Trophoblast cell (in vitro differentiated cells and primary cell): ENCODE results near the gene ITPR1.

Experiments
- DNase-seq, 2 donors: peaks; one replicate each; pipeline ENCODE4 v3.0.0-alpha.2; 2016
- H2AFZ ChIP-seq: 2 replicates; pipeline ENCODE4 v1.6.1; 2013; ENCODE audit warnings: low read length, moderate library complexity, mild to moderate bottlenecking; ENCODE audit not compliant: insufficient read depth, poor library complexity
- H2AK5ac ChIP-seq: 2 replicates; pipeline ENCODE4 v1.6.1; 2013; ENCODE audit warnings: mild to moderate bottlenecking, low read length
- H2BK120ac ChIP-seq: 2 replicates; pipeline ENCODE4 v1.6.1; 2013; ENCODE audit warnings: low read length, mild to moderate bottlenecking, moderate library complexity; ENCODE audit not compliant: insufficient read depth, poor library complexity
- H2BK12ac ChIP-seq: 2 replicates; pipeline ENCODE4 v1.6.1; 2013; ENCODE audit warnings: mild to moderate bottlenecking, low read length, moderate library complexity
- H2BK5ac ChIP-seq: 2 replicates; pipeline ENCODE4 v1.6.1; 2013; ENCODE audit warnings: low read length, low read depth, moderate library complexity, mild to moderate bottlenecking; ENCODE audit not compliant: poor library complexity
- H3K14ac ChIP-seq: 2 replicates; pipeline ENCODE4 v1.6.1; 2013; ENCODE audit warnings: mild to moderate bottlenecking, low read length
- H3K18ac ChIP-seq: 2 replicates; pipeline ENCODE4 v1.6.1; 2013; ENCODE audit warnings: mild to moderate bottlenecking, low read length
- H3K23ac ChIP-seq: 2 replicates; pipeline ENCODE4 v1.6.1; 2013; ENCODE audit warnings: low read length
- H3K27ac ChIP-seq: 2 replicates; pipeline ENCODE4 v1.5.1; 2013; ENCODE audit warnings: low read depth, mild to moderate bottlenecking, inconsistent platforms, low read length, moderate library complexity
- H3K27me3 ChIP-seq: 2 replicates; pipeline ENCODE4 v1.6.1; 2013; ENCODE audit warnings: inconsistent platforms, mild to moderate bottlenecking, low read length, moderate library complexity; ENCODE audit not compliant: insufficient read depth
- H3K36me3 ChIP-seq, 2 experiments: 1 replicate in 1 of 2; 2 replicates in 1 of 2; pipeline ENCODE4 v1.6.1; 2013; ENCODE audit warnings: low read length in 2 of 2, mild to moderate bottlenecking in 2 of 2, moderate library complexity in 1 of 2; ENCODE audit not compliant: insufficient read depth in 2 of 2, control insufficient read depth in 1 of 2
- H3K4ac ChIP-seq: 2 replicates; pipeline ENCODE4 v1.6.1; 2013; ENCODE audit warnings: low read depth, mild to moderate bottlenecking, low read length, moderate library complexity
- H3K4me1 ChIP-seq, 2 experiments: 1 replicate in 1 of 2; 2 replicates in 1 of 2; pipeline ENCODE4 v1.6.1; 2013; ENCODE audit warnings: low read length in 2 of 2, mild to moderate bottlenecking in 2 of 2, moderate library complexity in 1 of 2; ENCODE audit not compliant: insufficient read depth in 2 of 2, control insufficient read depth in 1 of 2
- H3K4me2 ChIP-seq: 2 replicates; pipeline ENCODE4 v1.6.1; 2013; ENCODE audit warnings: inconsistent platforms, mild to moderate bottlenecking, low read length, moderate library complexity
- H3K4me3 ChIP-seq: 2 replicates; pipeline ENCODE4 v1.5.1; 2013; ENCODE audit warnings: mild to moderate bottlenecking, low read depth, low read length, inconsistent platforms
- H3K79me1 ChIP-seq: one replicate; pipeline ENCODE4 v1.6.1; 2013; ENCODE audit warnings: low read length
- H3K79me2 ChIP-seq: 2 replicates; pipeline ENCODE4 v1.6.1; 2013; ENCODE audit warnings: low read length, mild to moderate bottlenecking; ENCODE audit not compliant: control insufficient read depth, insufficient read depth, poor library complexity
- H3K9ac ChIP-seq: 2 replicates; pipeline ENCODE4 v1.6.1; 2013; ENCODE audit warnings: mild to moderate bottlenecking, low read length
- H3K9me3 ChIP-seq: 2 replicates; pipeline ENCODE4 v1.6.1; 2013; ENCODE audit warnings: low read depth, mild to moderate bottlenecking, control low read depth, inconsistent platforms, low read length; ENCODE audit not compliant: insufficient read depth
- H4K12ac ChIP-seq: 2 replicates; pipeline ENCODE4 v1.6.1; 2013; ENCODE audit warnings: low read depth, mild to moderate bottlenecking, low read length, moderate library complexity
- H4K8ac ChIP-seq: 2 replicates; pipeline ENCODE4 v1.6.1; 2013; ENCODE audit warnings: low read depth, mild to moderate bottlenecking, low read length, moderate library complexity
- H4K91ac ChIP-seq: one replicate; pipeline ENCODE4 v1.6.1; 2013; ENCODE audit warnings: low read depth, mild to moderate bottlenecking, low read length, moderate library complexity
- WGBS: extraction: QIAGEN DNeasy Blood & Tissue Kit; methylation state at CpG from one replicate; pipeline ENCODE4 v1.1.7; 2013; ENCODE audit warnings: missing lambda C conversion rate; ENCODE audit not compliant: insufficient read length, insufficient coverage; ENCODE audit errors: extremely low coverage; 5-methylcytosine and 5-hydroxymethylcytosine counted together

Gene ITPR1

GRCh38 chr3:4580346-4581123 lies 87.4 kb downstream of the ITPR1 start:
- H3K27me3 ChIP-seq, result no peaks in the 10 kb centered on the region
- no peak for DNase-seq
- H3K79me2 ChIP-seq, result no peaks in the 10 kb centered on the region
- no peak overlapping the region for H3K4ac ChIP-seq
- no peak overlapping the region for H3K4me3 ChIP-seq
- H3K36me3 ChIP-seq, result no peaks in the 10 kb centered on the region
- no peak overlapping the region for H3K27ac ChIP-seq
- no peak overlapping the region for H3K9ac ChIP-seq
- H3K4me2 ChIP-seq, result no peak overlapping the region
- H3K79me1 ChIP-seq, result no peaks in the 10 kb centered on the region
- no CpG with 5 or more reads among the region's 14 CpGs for WGBS
- no peak overlapping the region for H3K18ac ChIP-seq
- H3K14ac ChIP-seq, result no peak overlapping the region
- no peak overlapping the region for H2BK12ac ChIP-seq
- no peak overlapping the region for H4K91ac ChIP-seq
- no peak overlapping the region for H2AK5ac ChIP-seq
- H3K23ac ChIP-seq, result no peak overlapping the region
- H2AFZ ChIP-seq, result no peak overlapping the region
- H2BK5ac ChIP-seq, result no peak overlapping the region
- no peak overlapping the region for H2BK120ac ChIP-seq
- H4K12ac ChIP-seq, result no peak overlapping the region
- H3K9me3 ChIP-seq, result no peaks in the 10 kb centered on the region
- peaks cover 4 to 11% of the 10 kb centered on the region in 2 experiments for H3K4me1 ChIP-seq
- no peak overlapping the region for H4K8ac ChIP-seq

DNA sequence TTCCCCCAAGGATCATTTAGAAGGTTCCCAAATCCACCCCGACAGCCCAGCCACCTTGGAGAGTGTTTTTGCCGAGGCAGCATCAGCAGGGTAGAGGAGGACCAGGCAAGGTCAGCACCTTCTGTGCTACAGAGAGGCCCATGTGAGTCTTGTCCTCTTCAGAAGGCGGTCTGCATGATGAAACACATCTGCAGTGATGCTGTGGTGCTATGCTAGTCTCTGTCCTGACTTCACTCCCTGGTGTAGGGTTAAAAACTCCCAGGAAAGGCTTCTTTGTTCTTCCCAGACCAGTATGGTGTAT lies 87.9 kb downstream of the ITPR1 start:
- Histone ChIP-seq H3K4me2 (no peak overlapping the region), H2BK5ac (no peak overlapping the region), H3K9me3 (no peaks in the 10 kb centered on the region), H3K27ac (no peak overlapping the region), H4K8ac (no peak overlapping the region), H3K4me1 (peaks cover 4 to 11% of the 10 kb centered on the region in 2 experiments), H4K12ac (no peak overlapping the region), H3K79me2 (no peaks in the 10 kb centered on the region), H3K79me1 (no peaks in the 10 kb centered on the region), H3K9ac (no peak overlapping the region), H2AK5ac (no peak overlapping the region), H3K14ac (no peak overlapping the region), H3K4me3 (no peak overlapping the region), H3K27me3 (no peaks in the 10 kb centered on the region), H3K4ac (no peak overlapping the region), H3K36me3 (no peaks in the 10 kb centered on the region), H2BK12ac (peak overlapping the region; percentile 77), H3K23ac (no peak overlapping the region), H3K18ac (no peak overlapping the region), H4K91ac (peak overlapping the region; percentile 4), H2AFZ (no peak overlapping the region), H2BK120ac (no peak overlapping the region)
- DNase-seq, result no peak
- no CpG with 5 or more reads among the region's 3 CpGs for WGBS

- Histone ChIP-seq H3K4me1 (peaks cover 4 to 11% of the 10 kb centered on the region in 2 experiments), H3K27me3 (no peaks in the 10 kb centered on the region), H3K79me1 (no peaks in the 10 kb centered on the region), H3K4me2 (no peak overlapping the region), H3K9ac (no peak overlapping the region), H3K27ac (no peak overlapping the region), H3K14ac (no peak overlapping the region), H2AFZ (no peak overlapping the region), H2BK120ac (no peak overlapping the region), H4K91ac (no peak overlapping the region), H3K36me3 (no peaks in the 10 kb centered on the region), H3K9me3 (no peaks in the 10 kb centered on the region), H2BK5ac (no peak overlapping the region), H4K8ac (no peak overlapping the region), H2AK5ac (no peak overlapping the region), H3K79me2 (no peaks in the 10 kb centered on the region), H3K4me3 (no peak overlapping the region), H4K12ac (no peak overlapping the region), H3K18ac (no peak overlapping the region), H3K23ac (no peak overlapping the region), H3K4ac (no peak overlapping the region), H2BK12ac (no peak overlapping the region)
- DNase-seq, result no peak
- WGBS, result no CpG with 5 or more reads among the region's 2 CpGs
Observed at GRCh38 chr3:4581498-4581897, 88.3 kb downstream of the ITPR1 start.

- no CpG with 5 or more reads among the region's 12 CpGs for WGBS
- Histone ChIP-seq H2BK120ac (no peak overlapping the region), H3K9me3 (no peaks in the 10 kb centered on the region), H4K8ac (no peak overlapping the region), H3K36me3 (no peaks in the 10 kb centered on the region), H3K27ac (no peak overlapping the region), H4K91ac (no peak overlapping the region), H2BK5ac (no peak overlapping the region), H3K27me3 (no peaks in the 10 kb centered on the region), H2AFZ (peak overlapping the region; percentile 14), H4K12ac (no peak overlapping the region), H3K23ac (no peak overlapping the region), H3K79me2 (no peaks in the 10 kb centered on the region), H2AK5ac (no peak overlapping the region), H3K4me2 (no peak overlapping the region), H3K79me1 (no peaks in the 10 kb centered on the region), H3K18ac (no peak overlapping the region), H3K14ac (no peak overlapping the region), H2BK12ac (no peak overlapping the region), H3K4me1 (peaks cover 4 to 11% of the 10 kb centered on the region in 2 experiments), H3K9ac (no peak overlapping the region), H3K4me3 (no peak overlapping the region), H3K4ac (no peak overlapping the region)
- no peak for DNase-seq
Observed at GRCh38 chr3:4581920-4582611, 88.9 kb downstream of the ITPR1 start.
